H1 (cell line): ENCODE data around the gene PLCB2. TPM values are rescaled to one million over a fixed set of nuclear protein-coding genes. Genes with fewer than 3 reads are reported as not detected.

Source experiments
- CTCF ChIA-PET: fragments of 300-600 bp; sonication (Branson Sonifier 250); formaldehyde crosslinking; loops from one replicate; lab custom pipeline; 2021; ENCODE audit not compliant: partially characterized antibody; lab: Charles Lee
- POLR2A ChIA-PET: fragments of 300-600 bp; sonication (Branson Sonifier 250); formaldehyde crosslinking; loops from one replicate; lab custom pipeline; 2021; ENCODE audit warnings: inconsistent platforms; ENCODE audit not compliant: partially characterized antibody; lab: Charles Lee
- DNase-seq, 2 experiments: peaks; one replicate each; pipeline versions ENCODE4 v3.0.0 to v3.0.0-alpha.2; 2010 to 2022; ENCODE audit warnings: low spot score in 2 of 2, low read depth in 1 of 2, mixed read lengths in 1 of 2
- FAIRE-seq: peaks from 2 replicates; lab custom pipeline; 2011; peaks lifted over from hg19 to GRCh38; lab: Jason Lieb, UNC
- H2AFZ ChIP-seq: 2 replicates; pipeline ENCODE4 v1.8.1; 2012; ENCODE audit warnings: low read length, inconsistent platforms
- H2AK5ac ChIP-seq: 2 replicates; pipeline ENCODE4 v1.6.1; 2013; ENCODE audit warnings: low read depth, low read length
- H2BK120ac ChIP-seq: replicated peaks from 2 replicates; pipeline ENCODE3; 2013; ENCODE audit warnings: low read depth, low read length, inconsistent platforms
- H2BK12ac ChIP-seq: 2 replicates; pipeline ENCODE4 v1.6.1; 2013; ENCODE audit warnings: low read depth, low read length
- H2BK15ac ChIP-seq: 2 replicates; pipeline ENCODE4 v1.6.1; 2013; ENCODE audit warnings: low read length
- H2BK20ac ChIP-seq: 2 replicates; pipeline ENCODE4 v1.6.1; 2013; ENCODE audit warnings: low read length
- H2BK5ac ChIP-seq: 2 replicates; pipeline ENCODE4 v1.6.1; 2013; ENCODE audit warnings: low read depth, low read length
- H3K14ac ChIP-seq: 2 replicates; pipeline ENCODE4 v1.6.1; 2013; ENCODE audit warnings: inconsistent platforms; ENCODE audit not compliant: insufficient read length
- H3K18ac ChIP-seq: 2 replicates; pipeline ENCODE4 v1.6.1; 2013; ENCODE audit warnings: low read length; ENCODE audit errors: extremely low read depth
- H3K23ac ChIP-seq: 2 replicates; pipeline ENCODE4 v1.6.1; 2013; ENCODE audit warnings: inconsistent platforms; ENCODE audit not compliant: insufficient read length
- H3K23me2 ChIP-seq: 2 replicates; pipeline ENCODE4 v1.6.1; 2013; ENCODE audit warnings: low read depth, low read length
- H3K27ac ChIP-seq: 2 replicates; pipeline ENCODE4 v1.6.1; 2011; ENCODE audit warnings: low read depth, low read length, inconsistent platforms
- H3K27me3 ChIP-seq, 4 experiments: replicated peaks in 1 of 4; 1 replicate in 1 of 4; 2 replicates in 3 of 4; pipeline versions ENCODE4 v1.6.1 to v1.8.1; 2011 to 2013; ENCODE audit warnings: low read length in 3 of 4, mild to moderate bottlenecking in 3 of 4, inconsistent platforms in 2 of 4, mixed read lengths in 2 of 4, moderate library complexity in 1 of 4; ENCODE audit not compliant: control insufficient read depth in 3 of 4, insufficient read depth in 3 of 4; ENCODE audit errors: extremely low read depth in 1 of 4
- H3K36me3 ChIP-seq, 4 experiments: 2 replicates each; pipeline versions ENCODE4 v1.6.1 to v1.8.1; 2011 to 2013; ENCODE audit warnings: mild to moderate bottlenecking in 4 of 4, low read length in 3 of 4, moderate library complexity in 2 of 4, control low read depth in 1 of 4, inconsistent platforms in 1 of 4; ENCODE audit not compliant: insufficient read depth in 4 of 4, control insufficient read depth in 2 of 4
- H3K4ac ChIP-seq: replicated peaks from 2 replicates; pipeline ENCODE3; 2013; ENCODE audit warnings: low read length, low read depth, mixed read lengths, inconsistent platforms; ENCODE audit not compliant: insufficient read length
- H3K4me1 ChIP-seq, 4 experiments: replicated peaks in 1 of 4; 1 replicate in 1 of 4; 2 replicates in 3 of 4; pipeline versions ENCODE4 v1.6.1 to v1.8.1; 2011 to 2013; ENCODE audit warnings: low read length in 3 of 4, inconsistent platforms in 2 of 4, mixed read lengths in 1 of 4; ENCODE audit not compliant: insufficient read depth in 4 of 4, control insufficient read depth in 3 of 4
- H3K4me2 ChIP-seq, 2 experiments: 2 replicates each; pipeline versions ENCODE4 v1.6.1 to v1.8.1; 2011 to 2013; ENCODE audit warnings: low read depth in 2 of 2, low read length in 2 of 2, control low read depth in 1 of 2, inconsistent platforms in 1 of 2, mild to moderate bottlenecking in 1 of 2; ENCODE audit not compliant: insufficient read depth in 1 of 2
- H3K4me3 ChIP-seq, 4 experiments: fragments of 200-600, 300-600 bp in 1 of 4; sonication (generic), shearing (Covaris generic), sonication (Bioruptor Twin) in 1 of 4; 2 replicates each; pipeline versions ENCODE4 v1.5.1 to v1.8.1; 2011 to 2016; ENCODE audit warnings: low read length in 4 of 4, low read depth in 3 of 4, control low read depth in 2 of 4, inconsistent platforms in 2 of 4, mild to moderate bottlenecking in 2 of 4, mixed read lengths in 1 of 4, moderate library complexity in 1 of 4; ENCODE audit not compliant: insufficient read depth in 2 of 4; ENCODE audit errors: extremely low read depth in 1 of 4
- H3K56ac ChIP-seq: replicated peaks from 2 replicates; pipeline ENCODE3; 2013; ENCODE audit warnings: low read depth, mild to moderate bottlenecking, mixed read lengths, low read length, inconsistent platforms; ENCODE audit not compliant: insufficient read length
- H3K79me1 ChIP-seq: 2 replicates; pipeline ENCODE4 v1.6.1; 2013; ENCODE audit warnings: low read depth, low read length, control low read depth
- H3K79me2 ChIP-seq, 2 experiments: 2 replicates each; pipeline versions ENCODE4 v1.6.1 to v1.8.1; 2012 to 2013; ENCODE audit warnings: low read length in 2 of 2, mild to moderate bottlenecking in 2 of 2, inconsistent platforms in 1 of 2; ENCODE audit not compliant: insufficient read depth in 2 of 2, control insufficient read depth in 1 of 2
- H3K9ac ChIP-seq, 4 experiments: replicated peaks in 1 of 4; 1 replicate in 1 of 4; 2 replicates in 3 of 4; pipeline versions ENCODE4 v1.6.1 to v1.8.1; 2011 to 2013; ENCODE audit warnings: low read depth in 3 of 4, low read length in 3 of 4, control low read depth in 2 of 4, mild to moderate bottlenecking in 2 of 4, moderate library complexity in 2 of 4, inconsistent platforms in 1 of 4; ENCODE audit errors: extremely low read depth in 1 of 4
- H3K9me3 ChIP-seq, 2 experiments: 2 replicates each; pipeline versions ENCODE4 v1.6.1 to v1.8.1; 2012 to 2013; ENCODE audit warnings: mild to moderate bottlenecking in 2 of 2, moderate library complexity in 2 of 2, control low read depth in 1 of 2, inconsistent platforms in 1 of 2, low read depth in 1 of 2, low read length in 1 of 2, mixed read lengths in 1 of 2; ENCODE audit not compliant: insufficient read depth in 2 of 2
- H4K20me1 ChIP-seq, 2 experiments: replicated peaks in 1 of 2; 2 replicates each; pipeline versions ENCODE3 to v1.8.1; 2011 to 2013; ENCODE audit warnings: inconsistent platforms in 2 of 2, low read length in 2 of 2, mild to moderate bottlenecking in 1 of 2; ENCODE audit not compliant: insufficient read depth in 2 of 2, control insufficient read depth in 1 of 2
- H4K5ac ChIP-seq: 2 replicates; pipeline ENCODE4 v1.6.1; 2013; ENCODE audit warnings: low read length, low read depth, mixed read lengths, inconsistent platforms; ENCODE audit not compliant: insufficient read length
- H4K8ac ChIP-seq: 2 replicates; pipeline ENCODE4 v1.8.0; 2013; ENCODE audit warnings: mild to moderate bottlenecking, moderate library complexity, low read length, inconsistent platforms; ENCODE audit not compliant: insufficient read depth; ENCODE audit errors: extremely low read depth
- H4K91ac ChIP-seq: replicated peaks from 2 replicates; pipeline ENCODE3; 2013; ENCODE audit warnings: low read length, mixed read lengths, inconsistent platforms; ENCODE audit not compliant: insufficient read length
- CHD1 ChIP-seq: IDR thresholded peaks from 2 replicates; pipeline ENCODE4 v1.6.1; 2012; ENCODE audit warnings: low read depth, low read length, improper control_type of control experiment
- POLR2A ChIP-seq, 2 experiments: IDR thresholded peaks; 1 replicate in 1 of 2; 2 replicates in 1 of 2; pipeline ENCODE4 v1.6.1; 2011; ENCODE audit warnings: low read depth in 2 of 2, low read length in 2 of 2, mild to moderate bottlenecking in 2 of 2; ENCODE audit errors: control extremely low read depth in 1 of 2
- RBBP5 ChIP-seq: IDR thresholded peaks from 2 replicates; pipeline ENCODE4 v1.7.1; 2012; ENCODE audit warnings: low read depth, mild to moderate bottlenecking, inconsistent platforms, low read length, moderate library complexity, borderline replicate concordance
- SIRT6 ChIP-seq: IDR thresholded peaks from one replicate; pipeline ENCODE4 v1.7.1; 2012; ENCODE audit warnings: low read length, inconsistent platforms
- SUZ12 ChIP-seq: fragments of 200-600 bp; sonication (generic); IDR thresholded peaks from 2 replicates; pipeline ENCODE4 v1.6.1; 2012; ENCODE audit warnings: mild to moderate bottlenecking, inconsistent platforms, low read length, moderate library complexity, mixed read lengths
- WGBS, 2 experiments: shearing (Covaris generic) in 1 of 2; methylation state at CpG; one replicate each; pipeline versions ENCODE4 v1.1.6 to v1.1.7; 2013 to 2015; ENCODE audit warnings: low lambda C conversion rate in 2 of 2, mixed read lengths in 2 of 2, inconsistent platforms in 1 of 2, low coverage in 1 of 2, missing lambda C conversion rate in 1 of 2; ENCODE audit not compliant: insufficient replicate concordance in 2 of 2, insufficient coverage in 1 of 2, insufficient read length in 1 of 2; ENCODE audit errors: extremely low coverage in 1 of 2, missing lambda C conversion rate in 1 of 2; 5-methylcytosine and 5-hydroxymethylcytosine counted together
- polyA plus RNA-seq, 7 experiments: library from polyadenylated mRNA; depleted of rRNA in 3 of 7; stranded (reverse) in 5 of 7; unstranded in 2 of 7; fragments of >200 nt in 5 of 7; fragments of 200-250 nt in 2 of 7; gene quantifications; 1 replicate in 5 of 7; 2 replicates in 1 of 7; 4 replicates in 1 of 7; pipeline versions ENCODE4 v1.2.1 to v1.2.3, GENCODE V29; 2011 to 2013; ENCODE audit warnings: missing spikeins in 2 of 7, mixed read lengths in 2 of 7
- total RNA-seq: library from RNA; stranded (reverse); fragmentation: NEBNext Ultra II Directional; extraction: Animal tissue kit (Norgen Biotek cat#: 25700); gene quantifications from 2 replicates; pipeline ENCODE4 v1.2.1, GENCODE V29; 2021

PLCB2 gene
- total and polyA plus RNA-seq, 2 of the 8 experiments (the other 6 are each of a cell fraction or from before 2014, with no cell fraction given): 7.2 to 8.4 TPM

GRCh38 chr15:40313531-40314398, 6.0 kb upstream of the PLCB2 start:
- ChIA-PET CTCF (interaction anchor here (0.7 to 23.9 kb wide), 13 partner anchors 4 to 268 kb away, joined by 3 to 584 read pairs (median 5); partner anchors contain the start of genes ANKRD63, CCDC9B, DISP2 and INAFM2), POLR2A (interaction anchor here (1.5 to 2.4 kb wide), 2 partner anchors 18 to 23 kb away, joined by 3 to 6 read pairs; no protein-coding TSS in a partner anchor)
- no peak overlapping the region for H3K56ac ChIP-seq
- H4K20me1 ChIP-seq: peaks cover 1 to 4% of the 10 kb centered on the region in 2 experiments
- no peak overlapping the region for H4K8ac ChIP-seq
- H3K4me1 ChIP-seq: peaks cover 0 to 9% (median 6%) of the 10 kb centered on the region in 4 experiments; a peak in 5 of 7 replicates
- DNase-seq (no peak), FAIRE-seq (no peak)
- WGBS, 2 experiments: 88% methylated on average over 10 of the region's 10 CpGs; no CpG with 5 or more reads in 1 of the 2 experiments
- no peak overlapping the region for H3K4me2 ChIP-seq
- no peak overlapping the region for H3K9ac ChIP-seq
- no peak overlapping the region for H2BK20ac ChIP-seq
- H3K23me2 ChIP-seq: no peaks in the 10 kb centered on the region; the same call in 1 of the 2 replicates
- H2BK15ac ChIP-seq: no peak overlapping the region
- 0 out of 2 replicates have a peak overlapping the region, but pooled peaks have one; percentile 4 for H2BK12ac ChIP-seq
- H3K36me3 ChIP-seq: no peaks in the 10 kb centered on the region
- H3K27me3 ChIP-seq: peaks cover 0 to 6% (median 0%) of the 10 kb centered on the region in 4 experiments; a peak in 3 of 7 replicates
- no peak overlapping the region for H3K4me3 ChIP-seq
- H2BK120ac ChIP-seq: no peak overlapping the region
- no peak overlapping the region for H3K23ac ChIP-seq
- no peaks in the 10 kb centered on the region for H3K9me3 ChIP-seq
- no peak overlapping the region for H3K4ac ChIP-seq
- no peaks in the 10 kb centered on the region for H3K79me1 ChIP-seq
- H2BK5ac ChIP-seq: 0 out of 2 replicates have a peak overlapping the region, but pooled peaks have one; percentile 3
- no peak overlapping the region for H4K5ac ChIP-seq
- H2AK5ac ChIP-seq: no peak overlapping the region
- H3K14ac ChIP-seq: no peak overlapping the region
- H2AFZ ChIP-seq: no peak overlapping the region
- H4K91ac ChIP-seq: no peak overlapping the region
- H3K18ac ChIP-seq: no peak overlapping the region
- H3K79me2 ChIP-seq: no peaks in the 10 kb centered on the region
- TF ChIP-seq CHD1: no peak
- TF ChIP-seq RBBP5: no peak
- TF ChIP-seq SIRT6: no peak
- no peak for TF ChIP-seq SUZ12
- no peak for TF ChIP-seq POLR2A (IDR thresholded peaks at IDR 0.05; ENCODE audit: control extremely low read depth in 1 of 2, low read depth in 2 of 2, low read length in 2 of 2)
- no peak overlapping the region for H3K27ac ChIP-seq
